OCI-LY7 (cell line): ENCODE data around the gene SEC14L1. TPM values are rescaled to one million over a fixed set of nuclear protein-coding genes. Genes with fewer than 3 reads are reported as not detected.

ENCODE experiments used
- BruUV-seq: library from RNA; stranded (reverse); fragments of 400-500 nt; replicated peaks from 2 replicates; lab custom pipeline; 2021; lab: Mats Ljungman, UMichigan
- CTCF ChIA-PET: fragments of 300-600 bp; sonication (Branson Sonifier 250); formaldehyde crosslinking; loops from one replicate; lab custom pipeline; 2022; ENCODE audit warnings: antibody characterized with exemption; ENCODE audit not compliant: unreplicated experiment; lab: Charles Lee
- POLR2A ChIA-PET: fragments of 300-600 bp; sonication (Branson Sonifier 250); formaldehyde crosslinking; loops from one replicate; lab custom pipeline; 2022; ENCODE audit warnings: antibody characterized with exemption; lab: Charles Lee
- DNase-seq: peaks from one replicate; pipeline ENCODE4 v3.0.0-alpha.2; 2015; ENCODE audit warnings: low spot score
- H2AFZ ChIP-seq: fragments of 200-600 bp; sonication (generic), shearing (Covaris generic); 2 replicates; pipeline ENCODE4 v1.6.1; 2014; ENCODE audit warnings: mild to moderate bottlenecking, antibody characterized with exemption, low read length, moderate library complexity
- H3K27ac ChIP-seq: fragments of 200-600 bp; sonication (generic); 2 replicates; pipeline ENCODE4 v1.5.1; 2014; ENCODE audit warnings: mixed run types, low read depth, mild to moderate bottlenecking, moderate library complexity, low read length, inconsistent platforms; ENCODE audit not compliant: poor library complexity, severe bottlenecking
- H3K36me3 ChIP-seq: fragments of 200-600 bp; sonication (generic); 2 replicates; pipeline ENCODE4 v1.6.1; 2014; ENCODE audit warnings: mild to moderate bottlenecking, antibody characterized with exemption, low read length, moderate library complexity, mixed read lengths; ENCODE audit not compliant: insufficient read depth
- H3K4me1 ChIP-seq: fragments of 200-600 bp; sonication (generic); 2 replicates; pipeline ENCODE4 v1.5.1; 2014; ENCODE audit warnings: mild to moderate bottlenecking, low read length; ENCODE audit not compliant: insufficient read depth, poor library complexity, severe bottlenecking
- H3K4me2 ChIP-seq: fragments of 200-600 bp; sonication (generic); 2 replicates; pipeline ENCODE4 v1.6.1; 2014; ENCODE audit warnings: mild to moderate bottlenecking, low read length
- H3K4me3 ChIP-seq: fragments of 200-600 bp; sonication (generic); 2 replicates; pipeline ENCODE4 v1.5.1; 2014; ENCODE audit warnings: mild to moderate bottlenecking, low read depth, low read length; ENCODE audit not compliant: poor library complexity, severe bottlenecking
- H3K79me2 ChIP-seq: fragments of 200-600 bp; sonication (generic); 2 replicates; pipeline ENCODE4 v1.6.1; 2016; ENCODE audit warnings: low read depth, mild to moderate bottlenecking, low read length, moderate library complexity, mixed read lengths; ENCODE audit not compliant: insufficient read depth
- H3K9me2 ChIP-seq: fragments of 200-600 bp; sonication (generic); 2 replicates; pipeline ENCODE4 v1.6.1; 2016; ENCODE audit warnings: mild to moderate bottlenecking, low read length, mixed read lengths; ENCODE audit not compliant: insufficient read depth
- H3K9me3 ChIP-seq: fragments of 200-600 bp; sonication (generic); 2 replicates; pipeline ENCODE4 v1.6.1; 2014; ENCODE audit warnings: mild to moderate bottlenecking, mixed run types, low read length, mixed read lengths
- H4K20me1 ChIP-seq: fragments of 200-600 bp; sonication (generic); 2 replicates; pipeline ENCODE4 v1.6.1; 2014; ENCODE audit warnings: mild to moderate bottlenecking, antibody characterized with exemption, low read length, moderate library complexity, mixed read lengths; ENCODE audit not compliant: insufficient read depth
- EZH2phosphoT487 ChIP-seq: fragments of 200-600 bp; sonication (generic); IDR thresholded peaks from 2 replicates; pipeline ENCODE4 v1.6.1; 2018; ENCODE audit warnings: low read depth, borderline replicate concordance, mild to moderate bottlenecking, mixed run types, antibody characterized with exemption, low read length, moderate library complexity, mixed read lengths
- intact Hi-C: fragments of 100-400 bp; cut with micrococcal nuclease; formaldehyde crosslinking; loops from one replicate; pipeline ENCODE4 v1.10.0; 2022; ENCODE audit not compliant: unreplicated experiment
- total RNA-seq, 2 experiments: library from RNA; depleted of rRNA in 1 of 2; stranded (reverse); fragments of >200 nt in 1 of 2; shearing (Covaris generic) in 1 of 2; gene quantifications; 2 replicates each; pipeline ENCODE4 v1.2.3, GENCODE V29; 2014 to 2022
- TF ChIP-seq, protein P1 (sequence below): fragments of 200-600 bp; sonication (generic); conservative IDR thresholded peaks from 2 replicates; pipeline ENCODE4 v1.5.1; 2014; ENCODE audit warnings: mild to moderate bottlenecking, antibody characterized with exemption, low read length, moderate library complexity, mixed read lengths

The SEC14L1 gene
- total RNA-seq, 2 experiments from 2014 or later = 137 to 227 TPM

DNA sequence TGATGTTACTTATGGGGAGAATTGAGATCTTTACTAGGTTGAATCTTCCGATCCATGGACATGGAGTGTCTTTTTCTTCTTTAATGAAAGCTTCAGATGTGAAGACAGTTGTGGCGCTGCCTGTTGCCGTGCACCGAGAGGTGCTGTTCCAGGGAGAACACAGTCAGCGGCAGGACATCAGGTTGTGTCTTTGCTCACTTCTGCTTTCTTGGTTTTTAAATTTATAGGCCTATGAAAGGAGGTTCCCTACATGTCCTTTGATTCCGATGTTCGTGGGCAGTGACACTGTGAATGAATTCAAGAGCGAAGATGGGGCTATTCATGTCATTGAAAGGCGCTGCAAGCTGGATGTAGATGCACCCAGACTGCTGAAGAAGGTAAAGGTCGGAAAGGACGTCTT, 49.8 kb downstream of the SEC14L1 start:
- H3K4me1 ChIP-seq = peaks cover 38% of the 10 kb centered on the region
- intact Hi-C loops = no loop called here
- TF ChIP-seq, protein P1, sequence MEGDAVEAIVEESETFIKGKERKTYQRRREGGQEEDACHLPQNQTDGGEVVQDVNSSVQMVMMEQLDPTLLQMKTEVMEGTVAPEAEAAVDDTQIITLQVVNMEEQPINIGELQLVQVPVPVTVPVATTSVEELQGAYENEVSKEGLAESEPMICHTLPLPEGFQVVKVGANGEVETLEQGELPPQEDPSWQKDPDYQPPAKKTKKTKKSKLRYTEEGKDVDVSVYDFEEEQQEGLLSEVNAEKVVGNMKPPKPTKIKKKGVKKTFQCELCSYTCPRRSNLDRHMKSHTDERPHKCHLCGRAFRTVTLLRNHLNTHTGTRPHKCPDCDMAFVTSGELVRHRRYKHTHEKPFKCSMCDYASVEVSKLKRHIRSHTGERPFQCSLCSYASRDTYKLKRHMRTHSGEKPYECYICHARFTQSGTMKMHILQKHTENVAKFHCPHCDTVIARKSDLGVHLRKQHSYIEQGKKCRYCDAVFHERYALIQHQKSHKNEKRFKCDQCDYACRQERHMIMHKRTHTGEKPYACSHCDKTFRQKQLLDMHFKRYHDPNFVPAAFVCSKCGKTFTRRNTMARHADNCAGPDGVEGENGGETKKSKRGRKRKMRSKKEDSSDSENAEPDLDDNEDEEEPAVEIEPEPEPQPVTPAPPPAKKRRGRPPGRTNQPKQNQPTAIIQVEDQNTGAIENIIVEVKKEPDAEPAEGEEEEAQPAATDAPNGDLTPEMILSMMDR = no peak
- no peak for TF ChIP-seq EZH2phosphoT487
- peaks cover 12% of the 10 kb centered on the region; the same call in 1 of the 2 replicates for H4K20me1 ChIP-seq
- H3K9me3 ChIP-seq = no peaks in the 10 kb centered on the region; the same call in 1 of the 2 replicates
- no peak overlapping the region for H2AFZ ChIP-seq
- H3K9me2 ChIP-seq = no peaks in the 10 kb centered on the region
- H3K27ac ChIP-seq = no peak overlapping the region
- peaks cover 93% of the 10 kb centered on the region for H3K36me3 ChIP-seq
- no peak overlapping the region for H3K4me3 ChIP-seq
- CTCF ChIA-PET = no interaction called here
- POLR2A ChIA-PET = interaction anchor here (0.7 kb wide), 1 partner anchor 1198 kb away, joined by 3 read pairs; no protein-coding TSS in a partner anchor
- no peak overlapping the region for H3K4me2 ChIP-seq
- DNase-seq = no peak
- peaks cover 52% of the 10 kb centered on the region for H3K79me2 ChIP-seq
- no TSS peak for BruUV-seq

DNA sequence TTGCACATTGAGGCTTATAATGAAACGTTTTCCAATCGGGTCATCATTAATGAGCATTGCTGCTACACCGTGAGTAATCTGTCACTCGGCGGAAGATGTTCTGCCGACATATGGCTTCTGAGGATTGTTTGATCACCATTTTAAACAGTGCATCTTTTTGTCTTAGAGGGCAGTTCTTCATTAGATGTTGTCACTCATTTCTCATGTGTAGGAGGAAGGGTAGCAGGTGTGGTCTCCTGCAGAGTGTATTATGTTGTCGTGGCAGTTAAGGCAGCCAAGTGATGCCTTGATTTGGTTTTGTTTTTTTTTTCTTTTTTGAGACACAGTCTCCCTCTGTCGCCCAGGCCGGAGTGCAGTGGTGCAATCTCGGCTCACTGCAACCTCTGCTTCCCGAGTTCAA, 50.5 kb downstream of the SEC14L1 start:
- POLR2A ChIA-PET = interaction anchor here (0.7 kb wide), 1 partner anchor 1197 kb away, joined by 3 read pairs; no protein-coding TSS in a partner anchor
- Histone ChIP-seq H3K27ac (no peak overlapping the region), H3K79me2 (peaks cover 45% of the 10 kb centered on the region), H3K4me1 (peaks cover 31% of the 10 kb centered on the region), H3K9me3 (no peaks in the 10 kb centered on the region; the same call in 1 of the 2 replicates), H3K9me2 (no peaks in the 10 kb centered on the region), H4K20me1 (peaks cover 10% of the 10 kb centered on the region; the same call in 1 of the 2 replicates), H3K4me3 (no peak overlapping the region), H2AFZ (no peak overlapping the region), H3K36me3 (peaks cover 93% of the 10 kb centered on the region), H3K4me2 (no peak overlapping the region)
- CTCF ChIA-PET = no interaction called here
- intact Hi-C loops = no loop called here
- TF ChIP-seq EZH2phosphoT487 = no peak
- TF ChIP-seq, protein P1 = no peak
- BruUV-seq = no TSS peak
- DNase-seq = no peak

DNA sequence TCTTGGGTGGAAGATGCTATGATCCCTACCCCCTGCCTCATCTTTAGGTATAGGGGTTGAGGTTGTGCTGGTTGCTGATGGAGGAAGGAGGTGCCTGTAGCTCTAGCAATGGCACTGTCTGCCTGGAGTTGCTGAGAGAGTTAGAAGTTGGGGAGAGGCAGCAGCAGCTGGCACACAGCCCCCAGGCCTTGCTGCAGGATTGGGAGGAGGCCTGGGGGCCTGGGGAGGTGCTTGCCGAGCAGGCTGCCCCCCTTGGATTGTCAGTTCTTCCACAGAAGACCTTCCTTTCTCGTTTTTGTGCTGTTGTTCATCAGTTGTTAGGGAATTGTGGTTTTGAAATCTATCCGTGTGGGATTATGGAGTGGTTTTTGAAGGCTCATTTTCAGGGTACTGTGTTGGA, 52.9 kb downstream of the SEC14L1 start:
- Histone ChIP-seq H3K4me1 (peaks cover 7% of the 10 kb centered on the region), H3K9me3 (no peaks in the 10 kb centered on the region; the same call in 1 of the 2 replicates), H3K4me2 (no peak overlapping the region), H2AFZ (no peak overlapping the region), H3K27ac (no peak overlapping the region), H3K4me3 (no peak overlapping the region), H3K79me2 (peaks cover 21% of the 10 kb centered on the region), H4K20me1 (no peaks in the 10 kb centered on the region), H3K36me3 (peaks cover 95% of the 10 kb centered on the region), H3K9me2 (no peaks in the 10 kb centered on the region)
- CTCF ChIA-PET = no interaction called here
- POLR2A ChIA-PET = no interaction called here
- intact Hi-C loops = no loop called here
- DNase-seq = no peak
- BruUV-seq = no TSS peak
- TF ChIP-seq, protein P1 = no peak
- no peak for TF ChIP-seq EZH2phosphoT487
